ENCODE measurements around the gene TBX5.

DNA sequence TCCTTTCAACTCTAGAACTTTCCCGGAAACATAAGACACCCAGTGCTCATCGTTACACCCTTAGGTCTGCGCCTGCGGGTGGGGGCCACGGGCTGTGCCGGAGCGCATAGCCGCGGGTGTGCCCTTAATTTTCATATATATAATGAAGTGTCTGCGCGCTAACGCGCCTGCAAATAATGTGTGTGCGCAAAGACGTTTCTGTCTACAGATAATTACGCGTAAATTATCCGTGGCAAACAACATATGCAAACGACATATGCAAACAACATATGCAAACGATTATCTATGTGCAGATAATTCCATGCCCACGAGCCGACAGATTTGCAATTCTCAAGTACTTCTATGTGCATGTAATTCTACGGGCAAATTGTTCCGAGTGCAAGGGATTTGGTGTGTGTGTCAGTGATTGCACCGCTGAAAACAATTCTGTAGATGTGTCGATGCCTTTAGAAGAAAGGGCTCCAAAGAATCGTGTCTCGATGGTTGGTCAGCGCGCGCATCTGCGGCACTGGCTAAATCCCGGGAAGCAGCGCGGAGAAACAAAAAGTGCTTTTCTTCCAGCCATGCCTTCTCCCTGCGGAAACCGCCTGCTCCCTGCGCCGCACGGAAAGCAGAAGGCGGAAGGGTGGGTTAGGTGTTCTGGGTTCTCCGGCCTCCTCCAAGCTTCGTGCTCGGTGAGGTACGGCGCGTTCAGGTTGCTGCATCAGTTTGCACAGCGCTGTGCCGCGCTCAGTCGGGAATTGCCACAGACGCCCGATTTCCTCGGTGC is 34.5 kb upstream of the TBX5 start:
- TF ChIP-seq POLR2A (IDR thresholded peaks at IDR 0.05; ENCODE audit: low read length) (no peak), GATA1 (IDR thresholded peaks at IDR 0.05; ENCODE audit: low read depth, low read length) (no peak)

Data from erythroblast (primary cell).